ENCODE data around the gene BTBD9. TPM values are rescaled to one million over a fixed set of nuclear protein-coding genes. Genes with fewer than 3 reads are reported as not detected.
A peak's percentile ranks its signal among the peaks of the same experiment; 100 is the strongest.

The BTBD9 gene
- total and polyA plus RNA-seq, 4 donors: 8.7 to 73.9 (median 28.3) TPM

GRCh38 chr6:38407192-38407591, 232.5 kb downstream of the BTBD9 start:
- peaks cover 0 to 13% (median 5%) of the 10 kb centered on the region in 5 donors for H3K4me1 ChIP-seq (ENCODE audit: control insufficient read depth in 5 of 5, insufficient read depth in 5 of 5, low read length in 5 of 5)
- no peak overlapping the region for H3K27ac ChIP-seq (ENCODE audit: low read depth in 1 of 2, low read length in 1 of 2)
- TF ChIP-seq CTCF (IDR thresholded peaks at IDR 0.05; ENCODE audit: control extremely low read depth, extremely low read depth): no peak

GRCh38 chr6:38406096-38406495, 233.6 kb downstream of the BTBD9 start:
- H3K36me3 ChIP-seq (ENCODE audit: control insufficient read depth in 4 of 4, insufficient read depth in 4 of 4, low read length in 4 of 4): no peaks in the 10 kb centered on the region
- no peak overlapping the region for H3K27ac ChIP-seq (ENCODE audit: low read depth in 1 of 2, low read length in 1 of 2)
- peaks cover 0 to 13% (median 5%) of the 10 kb centered on the region in 5 donors for H3K4me1 ChIP-seq (ENCODE audit: control insufficient read depth in 5 of 5, insufficient read depth in 5 of 5, low read length in 5 of 5)
- TF ChIP-seq CTCF (IDR thresholded peaks at IDR 0.05; ENCODE audit: control extremely low read depth, extremely low read depth): no peak
- no peak overlapping the region for H3K9ac ChIP-seq (ENCODE audit: insufficient read depth in 1 of 2, low read length in 2 of 2)
- ATAC-seq (ENCODE audit: insufficient read depth, low FRiP score): no peak
- H3K4me3 ChIP-seq: no peak overlapping the region
- H3K27me3 ChIP-seq (ENCODE audit: control insufficient read depth in 3 of 3, insufficient read depth in 3 of 3, low read length in 2 of 3): no peaks in the 10 kb centered on the region
- WGBS, 2 donors: 68 to 88% methylated on average over 1 of the region's 1 CpG
- no peaks in the 10 kb centered on the region for H3K9me3 ChIP-seq (ENCODE audit: control insufficient read depth in 4 of 4, insufficient read depth in 3 of 4, low read length in 3 of 4)
- DNase-seq: no peak

More at GRCh38 chr6:38407192-38407591, 232.5 kb downstream of the BTBD9 start:
- Histone ChIP-seq H3K36me3 (ENCODE audit: control insufficient read depth in 4 of 4, insufficient read depth in 4 of 4, low read length in 4 of 4) (no peaks in the 10 kb centered on the region), H3K27me3 (ENCODE audit: control insufficient read depth in 3 of 3, insufficient read depth in 3 of 3, low read length in 2 of 3) (no peaks in the 10 kb centered on the region), H3K4me3 (no peak overlapping the region), H3K9ac (ENCODE audit: insufficient read depth in 1 of 2, low read length in 2 of 2) (no peak overlapping the region), H3K9me3 (ENCODE audit: control insufficient read depth in 4 of 4, insufficient read depth in 3 of 4, low read length in 3 of 4) (no peaks in the 10 kb centered on the region)
- DNase-seq: no peak
- 62 to 75% methylated on average over 3 of the region's 3 CpGs for WGBS, 2 donors
- ATAC-seq (ENCODE audit: insufficient read depth, low FRiP score): no peak

GRCh38 chr6:38404900-38405556, 234.7 kb downstream of the BTBD9 start:
- Histone ChIP-seq H3K4me1 (ENCODE audit: control insufficient read depth in 5 of 5, insufficient read depth in 5 of 5, low read length in 5 of 5) (peaks cover 0 to 13% (median 5%) of the 10 kb centered on the region in 5 donors), H3K27me3 (ENCODE audit: control insufficient read depth in 3 of 3, insufficient read depth in 3 of 3, low read length in 2 of 3) (no peaks in the 10 kb centered on the region), H3K9ac (ENCODE audit: insufficient read depth in 1 of 2, low read length in 2 of 2) (no peak overlapping the region), H3K27ac (ENCODE audit: low read depth in 1 of 2, low read length in 1 of 2) (no peak overlapping the region), H3K36me3 (ENCODE audit: control insufficient read depth in 4 of 4, insufficient read depth in 4 of 4, low read length in 4 of 4) (no peaks in the 10 kb centered on the region), H3K4me3 (no peak overlapping the region), H3K9me3 (ENCODE audit: control insufficient read depth in 4 of 4, insufficient read depth in 3 of 4, low read length in 3 of 4) (no peaks in the 10 kb centered on the region)
- ATAC-seq (ENCODE audit: insufficient read depth, low FRiP score) (no peak), DNase-seq (no peak)
- TF ChIP-seq CTCF (IDR thresholded peaks at IDR 0.05; ENCODE audit: control extremely low read depth, extremely low read depth): no peak
- 47 to 69% methylated on average over 3 of the region's 3 CpGs for WGBS, 2 donors

GRCh38 chr6:38404355-38404754, 235.4 kb downstream of the BTBD9 start:
- Histone ChIP-seq H3K36me3 (ENCODE audit: control insufficient read depth in 4 of 4, insufficient read depth in 4 of 4, low read length in 4 of 4) (no peaks in the 10 kb centered on the region), H3K27me3 (ENCODE audit: control insufficient read depth in 3 of 3, insufficient read depth in 3 of 3, low read length in 2 of 3) (no peaks in the 10 kb centered on the region), H3K4me3 (no peak overlapping the region), H3K4me1 (ENCODE audit: control insufficient read depth in 5 of 5, insufficient read depth in 5 of 5, low read length in 5 of 5) (peaks cover 0 to 13% (median 5%) of the 10 kb centered on the region in 5 donors), H3K9me3 (ENCODE audit: control insufficient read depth in 4 of 4, insufficient read depth in 3 of 4, low read length in 3 of 4) (no peaks in the 10 kb centered on the region), H3K27ac (ENCODE audit: low read depth in 1 of 2, low read length in 1 of 2) (no peak overlapping the region), H3K9ac (ENCODE audit: insufficient read depth in 1 of 2, low read length in 2 of 2) (no peak overlapping the region)
- 37 to 56% methylated on average over 2 of the region's 2 CpGs for WGBS, 2 donors
- DNase-seq (peak in 2 of 3 donors; percentile 11 to 29), ATAC-seq (ENCODE audit: insufficient read depth, low FRiP score) (no peak)
- no peak for TF ChIP-seq CTCF (IDR thresholded peaks at IDR 0.05; ENCODE audit: control extremely low read depth, extremely low read depth)
